HL-60 (cell line): ENCODE measurements around the gene LYPLAL1.

Experiments
- DNase-seq, 2 experiments: peaks; one replicate each; pipeline ENCODE4 v3.0.0-alpha.2; 2010 to 2020; ENCODE audit warnings: low read depth in 1 of 2, low spot score in 1 of 2
- H3K27ac ChIP-seq: fragments of 250-450 bp; sonication (Bioruptor Pico); replicated peaks from 2 replicates; pipeline ENCODE4 v1.5.1; 2020; ENCODE audit warnings: mild to moderate bottlenecking, moderate library complexity
- H3K27me3 ChIP-seq: fragments of 250-450 bp; sonication (Bioruptor Pico); 2 replicates; pipeline ENCODE4 v1.5.1; 2021; ENCODE audit warnings: mild to moderate bottlenecking, moderate library complexity; ENCODE audit not compliant: insufficient read depth, poor library complexity, severe bottlenecking
- H3K4me3 ChIP-seq: replicated peaks from 2 replicates; pipeline ENCODE4 v1.5.1; 2011; ENCODE audit warnings: mild to moderate bottlenecking, control low read depth, low read length; ENCODE audit not compliant: insufficient read depth
- CTCF ChIP-seq: IDR thresholded peaks from one replicate; pipeline ENCODE4 v1.5.1; 2011; ENCODE audit warnings: low read length, control low read depth, inconsistent platforms; ENCODE audit not compliant: insufficient read depth
- GABPA ChIP-seq: IDR thresholded peaks from 2 replicates; pipeline ENCODE4 v1.6.1; 2012; ENCODE audit warnings: low read depth
- POLR2AphosphoS5 ChIP-seq: IDR thresholded peaks from 2 replicates; pipeline ENCODE4 v1.6.1; 2012; ENCODE audit warnings: low read depth
- REST ChIP-seq: IDR thresholded peaks from 2 replicates; pipeline ENCODE4 v1.6.1; 2012; ENCODE audit warnings: low read depth; ENCODE audit not compliant: insufficient replicate concordance
- SPI1 ChIP-seq: IDR thresholded peaks from 2 replicates; pipeline ENCODE4 v1.6.1; 2012; ENCODE audit warnings: low read depth, mild to moderate bottlenecking, borderline replicate concordance

The LYPLAL1 gene

GRCh38 chr1:219201656-219202055, 28.0 kb downstream of the LYPLAL1 start:
- Histone ChIP-seq H3K27ac (no peak overlapping the region), H3K27me3 (no peaks in the 10 kb centered on the region), H3K4me3 (no peak overlapping the region)
- DNase-seq = no peak
- no peak for TF ChIP-seq GABPA
- no peak for TF ChIP-seq POLR2AphosphoS5
- no peak for TF ChIP-seq SPI1
- TF ChIP-seq REST = no peak
- no peak for TF ChIP-seq CTCF

GRCh38 chr1:219202567-219202966, 28.9 kb downstream of the LYPLAL1 start:
- H3K4me3 ChIP-seq = no peak overlapping the region
- no peak overlapping the region for H3K27ac ChIP-seq
- H3K27me3 ChIP-seq = no peaks in the 10 kb centered on the region
- TF ChIP-seq GABPA (no peak), POLR2AphosphoS5 (no peak), CTCF (no peak), REST (no peak), SPI1 (no peak)
- DNase-seq = no peak

GRCh38 chr1:219206350-219206749, 32.7 kb downstream of the LYPLAL1 start:
- TF ChIP-seq POLR2AphosphoS5 = no peak
- Histone ChIP-seq H3K4me3 (no peak overlapping the region), H3K27ac (no peak overlapping the region), H3K27me3 (no peaks in the 10 kb centered on the region)
- DNase-seq = no peak

- H3K27ac ChIP-seq = no peak overlapping the region
- no peaks in the 10 kb centered on the region for H3K27me3 ChIP-seq
- no peak for DNase-seq
- no peak overlapping the region for H3K4me3 ChIP-seq
- TF ChIP-seq SPI1 = no peak
Measured at GRCh38 chr1:219209578-219209977, 35.9 kb downstream of the LYPLAL1 start.

- H3K27ac ChIP-seq = no peak overlapping the region
- DNase-seq = no peak
- TF ChIP-seq POLR2AphosphoS5 = no peak
- no peak for TF ChIP-seq REST
- TF ChIP-seq GABPA = no peak
- H3K27me3 ChIP-seq = no peaks in the 10 kb centered on the region
- no peak overlapping the region for H3K4me3 ChIP-seq
Measured at GRCh38 chr1:219210067-219210466, 36.4 kb downstream of the LYPLAL1 start.
